Myocyte (in vitro differentiated cells): Measurements from ENCODE around the gene C17orf100. TPM values are rescaled to one million over a fixed set of nuclear protein-coding genes. Genes with fewer than 3 reads are reported as not detected.
"Not testable (repeated sequence)": the region's sequence is repeated elsewhere in the genome, so short reads cannot be mapped to it uniquely, and the experiment has no call there.

Experiments
- DNase-seq: peaks from one replicate; pipeline ENCODE4 v3.0.0-alpha.2; 2012; ENCODE audit warnings: low read depth
- total RNA-seq: library from RNA; depleted of rRNA; stranded (reverse); fragments of >200 nt; gene quantifications from 2 replicates; pipeline ENCODE4 v1.2.3, GENCODE V29; 2014

C17orf100 gene
- total RNA-seq, 1 donor from 2014 or later: 0.70 TPM

DNA sequence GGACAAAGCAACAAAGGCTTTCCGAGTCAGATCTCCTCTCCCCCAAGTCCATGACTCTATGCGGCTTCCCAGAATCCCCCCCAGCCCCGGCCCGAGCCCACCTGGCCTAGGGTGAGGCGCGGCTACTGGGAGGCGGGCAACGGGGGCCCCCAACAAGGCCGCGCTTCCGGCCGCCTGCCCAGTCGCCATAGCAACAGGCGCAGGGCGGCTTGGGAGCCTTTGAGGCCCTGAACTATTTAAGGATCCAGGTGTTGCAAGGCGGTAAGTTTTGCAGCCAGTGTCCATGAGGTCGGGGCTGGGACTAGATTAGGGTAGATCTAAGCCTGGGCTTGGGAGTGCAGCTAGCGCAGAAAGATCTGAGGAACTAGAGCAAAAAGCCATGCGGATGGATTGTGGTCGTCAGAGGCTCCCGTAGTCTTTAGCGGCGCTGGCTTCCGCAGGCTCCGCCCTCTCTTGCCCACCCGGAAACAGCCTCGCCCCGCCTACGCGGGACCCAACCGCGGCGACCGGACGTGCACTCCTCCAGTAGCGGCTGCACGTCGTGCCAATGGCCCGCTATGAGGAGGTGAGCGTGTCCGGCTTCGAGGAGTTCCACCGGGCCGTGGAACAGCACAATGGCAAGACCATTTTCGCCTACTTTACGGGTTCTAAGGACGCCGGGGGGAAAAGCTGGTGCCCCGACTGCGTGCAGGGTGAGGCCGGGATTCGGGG lies 10.9 kb upstream of the C17orf100 start, which contains the start of the genes KIAA0753 and TXNDC17:
Gene KIAA0753 (minus strand): TSS at position 176 of the 711 bp plus-strand sequence. CDS start 5,608 bp downstream, outside the sequence.
Gene TXNDC17 (plus strand): TSS at position 525 of the 711 bp plus-strand sequence. CDS start 23 bp downstream, at position 548.
- DNase-seq: peak; percentile 91

GRCh38 chr17:6641247-6641863 lies 10.2 kb upstream of the C17orf100 start:
- DNase-seq: no peak

DNA sequence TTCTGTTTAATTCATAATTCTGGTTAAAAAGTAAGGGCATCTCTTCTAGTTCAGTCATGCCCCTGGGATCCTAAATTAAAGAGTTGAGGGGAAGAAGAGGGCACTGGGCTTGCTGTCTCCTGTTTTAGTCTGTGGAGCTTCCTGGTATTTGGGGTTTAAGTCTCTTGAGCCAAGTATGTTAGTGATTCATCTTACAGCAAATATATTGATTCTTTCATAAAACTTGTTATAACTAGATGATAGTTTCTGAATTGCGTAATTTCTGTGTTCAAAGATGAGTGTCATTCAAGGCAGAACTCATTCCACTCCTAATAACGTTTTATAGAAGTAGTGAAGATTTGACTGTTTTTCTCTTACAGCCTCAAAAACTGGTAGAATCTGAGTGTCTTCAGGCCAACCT lies 9.0 kb upstream of the C17orf100 start:
- peak; percentile 12 for DNase-seq

- DNase-seq: peak; percentile 95
Measured at GRCh38 chr17:6643451-6644125, 8.0 kb upstream of the C17orf100 start.

GRCh38 chr17:6648181-6648580 lies 3.4 kb upstream of the C17orf100 start:
- peak; percentile 53 for DNase-seq

- DNase-seq: peak; percentile 50
Measured at GRCh38 chr17:6651919-6652452, 424 bp downstream of the C17orf100 start.

DNA sequence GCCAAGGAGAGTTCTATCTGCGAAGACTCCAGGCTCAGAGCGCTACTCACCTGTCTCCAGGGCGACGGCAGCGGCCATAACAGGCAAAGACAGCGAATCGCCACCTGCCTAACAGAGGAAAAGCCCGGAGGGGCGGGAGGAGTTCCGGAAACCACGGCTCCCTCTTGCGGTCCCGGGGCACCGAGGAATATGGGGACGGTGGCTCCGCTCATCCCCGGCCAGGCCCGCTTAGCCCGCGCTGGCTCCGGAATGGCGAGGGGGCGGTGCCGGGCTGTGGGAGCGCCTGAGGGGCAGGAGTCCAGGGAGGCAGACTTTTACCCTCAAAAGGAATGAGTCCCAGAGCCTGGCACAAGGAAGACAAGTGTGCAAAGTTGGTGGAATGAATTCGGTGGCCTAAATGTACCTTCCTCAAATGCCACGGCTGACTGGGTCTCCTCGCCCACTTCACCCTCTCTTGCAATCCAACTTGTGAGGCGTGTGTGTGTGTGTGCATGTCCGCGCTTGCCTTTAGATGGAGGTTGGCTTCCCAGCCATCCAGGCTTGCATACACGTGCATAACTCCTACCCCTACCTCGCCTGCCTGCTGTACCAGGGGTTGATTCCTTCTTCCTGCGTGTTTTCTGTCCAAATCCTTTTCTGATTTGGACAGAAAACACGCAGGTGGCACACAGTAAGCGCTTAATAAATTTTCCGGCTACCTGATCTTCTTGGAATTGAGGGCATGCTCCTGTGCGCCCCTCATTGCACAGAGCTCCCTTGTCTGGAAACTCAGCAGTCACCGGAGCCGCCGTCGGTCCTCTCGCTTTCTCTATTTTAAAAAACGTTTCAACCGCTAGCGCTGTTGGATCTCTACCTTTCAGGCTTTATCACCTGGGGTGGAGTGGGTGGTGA lies 3.5 kb downstream of the C17orf100 start:
- DNase-seq: no peak

- not testable (repeated sequence) for DNase-seq
Measured at GRCh38 chr17:6655732-6656361, 4.3 kb downstream of the C17orf100 start.

GRCh38 chr17:6656797-6657632 lies 5.5 kb downstream of the C17orf100 start:
- not testable (repeated sequence) for DNase-seq

- no peak for DNase-seq
Measured at GRCh38 chr17:6657633-6658287, 6.2 kb downstream of the C17orf100 start.

DNA sequence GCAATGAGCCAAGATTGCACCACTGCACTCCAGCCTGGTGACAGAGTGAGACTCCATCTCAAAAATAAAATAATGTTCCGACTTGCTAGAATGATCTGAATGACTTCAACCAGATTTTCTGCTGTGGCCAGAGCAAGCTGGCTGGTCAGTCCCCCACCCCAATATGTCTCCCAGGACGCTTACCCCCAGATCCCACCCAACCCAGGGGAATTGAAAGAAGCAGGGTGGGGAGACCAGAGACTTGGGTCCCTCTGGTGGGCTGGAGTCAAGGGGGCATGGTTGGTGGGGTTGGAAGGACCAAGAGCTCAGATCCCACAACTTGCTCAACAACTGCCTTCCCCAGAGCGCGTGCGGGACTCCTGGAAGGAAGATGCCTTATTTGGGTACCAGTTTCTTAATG lies 6.8 kb downstream of the C17orf100 start:
- not testable (repeated sequence) for DNase-seq

DNA sequence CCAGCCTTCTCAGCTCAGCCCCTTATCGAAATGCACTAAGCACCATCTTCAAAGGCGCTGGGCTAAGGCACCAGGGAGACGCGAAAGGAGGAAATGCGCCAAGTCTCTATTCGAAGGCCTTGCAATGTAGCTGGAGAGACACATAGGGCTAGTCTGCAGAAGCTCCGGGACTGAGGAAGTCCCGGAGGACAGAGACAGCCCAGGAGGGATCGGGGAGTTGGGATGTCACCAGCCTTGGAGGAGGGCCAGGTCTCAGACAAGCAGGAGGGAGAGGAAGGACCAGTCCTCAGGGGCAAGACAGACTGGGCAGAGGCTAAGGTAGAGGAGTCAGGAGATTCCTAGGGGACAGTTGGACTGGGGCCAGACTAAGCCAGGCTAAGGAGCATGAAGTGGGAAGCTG lies 8.5 kb downstream of the C17orf100 start:
- no peak for DNase-seq

- no peak for DNase-seq
Measured at GRCh38 chr17:6660805-6661463, 9.4 kb downstream of the C17orf100 start.

- DNase-seq: no peak
Measured at GRCh38 chr17:6661464-6661848, 9.9 kb downstream of the C17orf100 start.

DNA sequence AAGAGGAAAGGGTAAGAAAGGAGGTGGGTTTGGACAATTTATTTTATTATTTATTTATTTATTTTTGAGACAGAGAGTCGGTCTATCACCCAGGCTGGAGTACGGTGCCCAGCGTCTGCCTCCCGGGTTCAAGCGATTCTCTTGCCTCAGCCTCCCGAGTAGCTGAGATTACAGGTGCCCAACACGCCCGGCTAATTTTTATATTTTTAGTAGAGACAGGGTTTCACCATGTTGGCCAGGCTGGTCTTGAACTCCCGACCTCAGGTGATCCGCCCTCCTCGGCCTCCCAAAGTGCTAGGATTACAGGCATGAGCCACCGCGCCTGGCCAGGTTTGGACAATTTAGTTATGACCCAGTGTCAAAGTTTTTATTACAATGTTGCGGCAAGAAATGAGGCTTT lies 11.6 kb downstream of the C17orf100 start:
- DNase-seq: not testable (repeated sequence)

DNA sequence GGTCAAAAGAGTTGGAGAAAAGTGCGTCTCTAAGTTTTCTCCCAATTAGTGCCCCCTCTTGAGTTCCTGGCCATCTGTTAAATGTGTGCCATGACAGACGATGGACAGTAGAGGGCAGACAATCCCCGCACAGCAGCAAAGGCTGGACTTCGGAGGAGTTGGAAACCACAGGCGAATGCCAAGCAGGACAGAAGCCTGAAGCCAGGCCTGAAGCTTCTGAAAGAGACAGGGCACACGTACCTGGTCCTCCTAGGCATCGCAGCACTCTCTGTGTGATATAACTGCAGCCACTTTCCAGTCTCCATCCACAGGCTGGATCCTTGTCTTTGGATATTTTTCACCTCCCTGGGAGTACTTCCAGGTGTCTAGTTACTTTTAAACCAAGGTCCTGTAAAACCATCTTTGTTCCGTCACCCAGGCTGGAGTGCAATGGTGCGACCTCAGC lies 14.5 kb downstream of the C17orf100 start:
- DNase-seq: peak; percentile 88

- DNase-seq: no peak
Measured at GRCh38 chr17:6666557-6666956, 15.0 kb downstream of the C17orf100 start.

- DNase-seq: no peak
Measured at GRCh38 chr17:6667516-6667915, 16.0 kb downstream of the C17orf100 start.
